Trophoblast cell (in vitro differentiated cells and primary cell): ENCODE data around the gene OTOF.

Experiments
- DNase-seq, 2 donors: peaks; one replicate each; pipeline ENCODE4 v3.0.0-alpha.2; 2016
- H2AFZ ChIP-seq: 2 replicates; pipeline ENCODE4 v1.6.1; 2013; ENCODE audit warnings: low read length, moderate library complexity, mild to moderate bottlenecking; ENCODE audit not compliant: insufficient read depth, poor library complexity
- H2AK5ac ChIP-seq: 2 replicates; pipeline ENCODE4 v1.6.1; 2013; ENCODE audit warnings: mild to moderate bottlenecking, low read length
- H2BK120ac ChIP-seq: 2 replicates; pipeline ENCODE4 v1.6.1; 2013; ENCODE audit warnings: low read length, mild to moderate bottlenecking, moderate library complexity; ENCODE audit not compliant: insufficient read depth, poor library complexity
- H2BK12ac ChIP-seq: 2 replicates; pipeline ENCODE4 v1.6.1; 2013; ENCODE audit warnings: mild to moderate bottlenecking, low read length, moderate library complexity
- H2BK5ac ChIP-seq: 2 replicates; pipeline ENCODE4 v1.6.1; 2013; ENCODE audit warnings: low read length, low read depth, moderate library complexity, mild to moderate bottlenecking; ENCODE audit not compliant: poor library complexity
- H3K14ac ChIP-seq: 2 replicates; pipeline ENCODE4 v1.6.1; 2013; ENCODE audit warnings: mild to moderate bottlenecking, low read length
- H3K18ac ChIP-seq: 2 replicates; pipeline ENCODE4 v1.6.1; 2013; ENCODE audit warnings: mild to moderate bottlenecking, low read length
- H3K23ac ChIP-seq: 2 replicates; pipeline ENCODE4 v1.6.1; 2013; ENCODE audit warnings: low read length
- H3K27ac ChIP-seq: 2 replicates; pipeline ENCODE4 v1.5.1; 2013; ENCODE audit warnings: low read depth, mild to moderate bottlenecking, inconsistent platforms, low read length, moderate library complexity
- H3K27me3 ChIP-seq: 2 replicates; pipeline ENCODE4 v1.6.1; 2013; ENCODE audit warnings: inconsistent platforms, mild to moderate bottlenecking, low read length, moderate library complexity; ENCODE audit not compliant: insufficient read depth
- H3K36me3 ChIP-seq, 2 experiments: 1 replicate in 1 of 2; 2 replicates in 1 of 2; pipeline ENCODE4 v1.6.1; 2013; ENCODE audit warnings: low read length in 2 of 2, mild to moderate bottlenecking in 2 of 2, moderate library complexity in 1 of 2; ENCODE audit not compliant: insufficient read depth in 2 of 2, control insufficient read depth in 1 of 2
- H3K4ac ChIP-seq: 2 replicates; pipeline ENCODE4 v1.6.1; 2013; ENCODE audit warnings: low read depth, mild to moderate bottlenecking, low read length, moderate library complexity
- H3K4me1 ChIP-seq, 2 experiments: 1 replicate in 1 of 2; 2 replicates in 1 of 2; pipeline ENCODE4 v1.6.1; 2013; ENCODE audit warnings: low read length in 2 of 2, mild to moderate bottlenecking in 2 of 2, moderate library complexity in 1 of 2; ENCODE audit not compliant: insufficient read depth in 2 of 2, control insufficient read depth in 1 of 2
- H3K4me2 ChIP-seq: 2 replicates; pipeline ENCODE4 v1.6.1; 2013; ENCODE audit warnings: inconsistent platforms, mild to moderate bottlenecking, low read length, moderate library complexity
- H3K4me3 ChIP-seq: 2 replicates; pipeline ENCODE4 v1.5.1; 2013; ENCODE audit warnings: mild to moderate bottlenecking, low read depth, low read length, inconsistent platforms
- H3K79me1 ChIP-seq: one replicate; pipeline ENCODE4 v1.6.1; 2013; ENCODE audit warnings: low read length
- H3K79me2 ChIP-seq: 2 replicates; pipeline ENCODE4 v1.6.1; 2013; ENCODE audit warnings: low read length, mild to moderate bottlenecking; ENCODE audit not compliant: control insufficient read depth, insufficient read depth, poor library complexity
- H3K9ac ChIP-seq: 2 replicates; pipeline ENCODE4 v1.6.1; 2013; ENCODE audit warnings: mild to moderate bottlenecking, low read length
- H3K9me3 ChIP-seq: 2 replicates; pipeline ENCODE4 v1.6.1; 2013; ENCODE audit warnings: low read depth, mild to moderate bottlenecking, control low read depth, inconsistent platforms, low read length; ENCODE audit not compliant: insufficient read depth
- H4K12ac ChIP-seq: 2 replicates; pipeline ENCODE4 v1.6.1; 2013; ENCODE audit warnings: low read depth, mild to moderate bottlenecking, low read length, moderate library complexity
- H4K8ac ChIP-seq: 2 replicates; pipeline ENCODE4 v1.6.1; 2013; ENCODE audit warnings: low read depth, mild to moderate bottlenecking, low read length, moderate library complexity
- H4K91ac ChIP-seq: one replicate; pipeline ENCODE4 v1.6.1; 2013; ENCODE audit warnings: low read depth, mild to moderate bottlenecking, low read length, moderate library complexity
- WGBS: extraction: QIAGEN DNeasy Blood & Tissue Kit; methylation state at CpG from one replicate; pipeline ENCODE4 v1.1.7; 2013; ENCODE audit warnings: missing lambda C conversion rate; ENCODE audit not compliant: insufficient read length, insufficient coverage; ENCODE audit errors: extremely low coverage; 5-methylcytosine and 5-hydroxymethylcytosine counted together

The OTOF gene

GRCh38 chr2:26424221-26424620 lies 53.7 kb downstream of the OTOF start:
- H3K4me1 ChIP-seq, result peaks cover 0 to 5% of the 10 kb centered on the region in 2 experiments
- H4K12ac ChIP-seq, result no peak overlapping the region
- H4K91ac ChIP-seq, result no peak overlapping the region

GRCh38 chr2:26423750-26424149 lies 54.2 kb downstream of the OTOF start:
- Histone ChIP-seq H4K91ac (no peak overlapping the region), H3K4me3 (no peak overlapping the region), H4K8ac (no peak overlapping the region), H3K9ac (no peak overlapping the region), H3K27me3 (no peaks in the 10 kb centered on the region), H2BK5ac (no peak overlapping the region), H3K4me2 (no peak overlapping the region), H2AK5ac (no peak overlapping the region), H3K27ac (no peak overlapping the region), H3K9me3 (no peaks in the 10 kb centered on the region), H3K4ac (no peak overlapping the region), H3K14ac (no peak overlapping the region), H2BK120ac (no peak overlapping the region), H3K36me3 (no peaks in the 10 kb centered on the region), H3K18ac (no peak overlapping the region), H3K4me1 (peaks cover 0 to 5% of the 10 kb centered on the region in 2 experiments), H4K12ac (no peak overlapping the region), H3K79me1 (no peaks in the 10 kb centered on the region), H2AFZ (no peak overlapping the region), H3K79me2 (no peaks in the 10 kb centered on the region), H2BK12ac (no peak overlapping the region), H3K23ac (no peak overlapping the region)
- no CpG with 5 or more reads among the region's 9 CpGs for WGBS
- DNase-seq, result no peak

More at GRCh38 chr2:26424221-26424620, 53.7 kb downstream of the OTOF start:
- WGBS, result no CpG with 5 or more reads among the region's 3 CpGs
- Histone ChIP-seq H2BK12ac (no peak overlapping the region), H2AFZ (no peak overlapping the region), H2AK5ac (no peak overlapping the region), H3K27ac (no peak overlapping the region), H3K23ac (no peak overlapping the region), H3K9me3 (no peaks in the 10 kb centered on the region), H2BK5ac (no peak overlapping the region), H3K36me3 (no peaks in the 10 kb centered on the region), H3K4me2 (no peak overlapping the region), H4K8ac (no peak overlapping the region), H3K18ac (no peak overlapping the region), H2BK120ac (no peak overlapping the region), H3K14ac (no peak overlapping the region), H3K79me1 (no peaks in the 10 kb centered on the region), H3K9ac (no peak overlapping the region), H3K4me3 (no peak overlapping the region), H3K79me2 (no peaks in the 10 kb centered on the region), H3K27me3 (no peaks in the 10 kb centered on the region), H3K4ac (no peak overlapping the region)
- no peak for DNase-seq

DNA sequence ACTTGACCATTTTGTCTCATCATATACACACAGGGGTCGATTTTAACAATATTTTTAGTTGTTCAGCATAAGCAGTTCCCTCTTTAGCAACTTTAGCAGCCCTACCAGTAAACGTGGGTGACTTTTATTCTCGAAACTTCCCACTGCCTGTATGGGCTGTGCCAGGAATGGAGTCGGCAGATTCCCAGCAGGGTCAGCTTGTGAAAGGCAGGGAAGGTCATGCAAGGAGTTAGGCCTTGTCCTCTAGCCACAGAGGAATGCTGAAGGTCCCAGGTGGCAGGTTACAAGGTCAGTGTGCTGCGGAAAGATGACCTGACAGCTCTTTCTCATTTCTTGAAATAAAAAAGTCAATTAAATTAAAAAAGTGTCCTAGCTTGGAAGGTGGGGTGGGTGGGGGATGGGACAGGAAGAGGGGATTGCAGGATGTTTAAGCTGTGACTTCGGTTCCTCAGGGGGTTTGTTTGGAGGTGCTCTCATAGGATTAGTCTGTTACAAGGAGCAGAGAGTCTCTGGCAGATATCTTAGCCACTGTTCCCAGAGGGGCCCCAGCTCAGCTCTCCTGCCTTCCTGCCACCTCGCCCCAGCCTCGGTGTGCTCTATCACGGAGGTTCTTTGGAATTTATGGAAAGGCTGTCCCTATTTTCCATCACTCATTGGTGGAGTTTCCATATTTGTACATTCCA lies 54.8 kb downstream of the OTOF start:
- peaks cover 0 to 5% of the 10 kb centered on the region in 2 experiments for H3K4me1 ChIP-seq
- no peaks in the 10 kb centered on the region for H3K27me3 ChIP-seq
- no peak overlapping the region for H2AFZ ChIP-seq
- H2AK5ac ChIP-seq, result no peak overlapping the region
- no peak overlapping the region for H3K4me3 ChIP-seq
- H3K36me3 ChIP-seq, result no peaks in the 10 kb centered on the region
- no peaks in the 10 kb centered on the region for H3K79me2 ChIP-seq
- H4K8ac ChIP-seq, result no peak overlapping the region
- H3K9ac ChIP-seq, result no peak overlapping the region
- no peak overlapping the region for H3K23ac ChIP-seq
- no CpG with 5 or more reads among the region's 9 CpGs for WGBS
- no peak overlapping the region for H3K4me2 ChIP-seq
- H3K14ac ChIP-seq, result no peak overlapping the region
- no peak overlapping the region for H2BK5ac ChIP-seq
- no peak overlapping the region for H3K27ac ChIP-seq
- H2BK12ac ChIP-seq, result no peak overlapping the region
- H4K91ac ChIP-seq, result no peak overlapping the region
- no peak for DNase-seq
- no peaks in the 10 kb centered on the region for H3K79me1 ChIP-seq
- no peak overlapping the region for H3K4ac ChIP-seq
- no peak overlapping the region for H2BK120ac ChIP-seq
- no peak overlapping the region for H4K12ac ChIP-seq
- no peak overlapping the region for H3K18ac ChIP-seq
- peaks cover 1% of the 10 kb centered on the region for H3K9me3 ChIP-seq

- peaks cover 2% of the 10 kb centered on the region for H3K9me3 ChIP-seq
- no CpG with 5 or more reads among the region's 5 CpGs for WGBS
- no peak overlapping the region for H2BK120ac ChIP-seq
- H3K14ac ChIP-seq, result no peak overlapping the region
- no peak overlapping the region for H4K91ac ChIP-seq
- no peak overlapping the region for H3K9ac ChIP-seq
- no peak overlapping the region for H4K12ac ChIP-seq
- H3K4ac ChIP-seq, result no peak overlapping the region
- no peak overlapping the region for H2BK12ac ChIP-seq
- peaks cover 0 to 5% of the 10 kb centered on the region in 2 experiments for H3K4me1 ChIP-seq
- peak; percentile 45 to 84 for DNase-seq
- no peak overlapping the region for H4K8ac ChIP-seq
- no peaks in the 10 kb centered on the region for H3K27me3 ChIP-seq
- H3K79me2 ChIP-seq, result no peaks in the 10 kb centered on the region
- no peak overlapping the region for H2BK5ac ChIP-seq
- H3K4me3 ChIP-seq, result no peak overlapping the region
- no peak overlapping the region for H3K27ac ChIP-seq
- no peak overlapping the region for H3K4me2 ChIP-seq
- H3K79me1 ChIP-seq, result no peaks in the 10 kb centered on the region
- peak overlapping the region; percentile 70 for H3K23ac ChIP-seq
- no peaks in the 10 kb centered on the region for H3K36me3 ChIP-seq
- no peak overlapping the region for H2AK5ac ChIP-seq
- H3K18ac ChIP-seq, result no peak overlapping the region
- no peak overlapping the region for H2AFZ ChIP-seq
Measured at GRCh38 chr2:26421961-26422360, 56.0 kb downstream of the OTOF start.
